Muscle layer of duodenum (tissue), 2 donors: ENCODE data around the gene AQP1.
A peak's percentile ranks its signal among the peaks of the same experiment; 100 is the strongest.

ENCODE experiments used
- H3K27ac ChIP-seq: one replicate; pipeline ENCODE4 v1.7.0; 2013; ENCODE audit warnings: mild to moderate bottlenecking, low read length
- H3K27me3 ChIP-seq: one replicate; pipeline ENCODE4 v1.7.0; 2013; ENCODE audit warnings: low read depth, mild to moderate bottlenecking, control low read depth, low read length
- H3K36me3 ChIP-seq, 2 donors: one replicate each; pipeline ENCODE4 v1.7.0; 2013; ENCODE audit warnings: low read length in 2 of 2, control low read depth in 1 of 2, mild to moderate bottlenecking in 1 of 2; ENCODE audit not compliant: insufficient read depth in 2 of 2, control insufficient read depth in 1 of 2
- H3K4me1 ChIP-seq, 2 donors: one replicate each; pipeline ENCODE4 v1.7.0; 2013; ENCODE audit warnings: low read length in 2 of 2, mild to moderate bottlenecking in 2 of 2, control low read depth in 1 of 2, moderate library complexity in 1 of 2; ENCODE audit not compliant: insufficient read depth in 2 of 2, control insufficient read depth in 1 of 2
- H3K4me3 ChIP-seq, 2 donors: one replicate each; pipeline ENCODE4 v1.7.0; 2013; ENCODE audit warnings: low read length in 2 of 2, low read depth in 1 of 2, mild to moderate bottlenecking in 1 of 2
- H3K9me3 ChIP-seq, 2 donors: one replicate each; pipeline ENCODE4 v1.7.0; 2013; ENCODE audit warnings: low read length in 2 of 2, control low read depth in 1 of 2, mild to moderate bottlenecking in 1 of 2; ENCODE audit not compliant: control insufficient read depth in 1 of 2
- donor health status: healthy.

The AQP1 gene

DNA sequence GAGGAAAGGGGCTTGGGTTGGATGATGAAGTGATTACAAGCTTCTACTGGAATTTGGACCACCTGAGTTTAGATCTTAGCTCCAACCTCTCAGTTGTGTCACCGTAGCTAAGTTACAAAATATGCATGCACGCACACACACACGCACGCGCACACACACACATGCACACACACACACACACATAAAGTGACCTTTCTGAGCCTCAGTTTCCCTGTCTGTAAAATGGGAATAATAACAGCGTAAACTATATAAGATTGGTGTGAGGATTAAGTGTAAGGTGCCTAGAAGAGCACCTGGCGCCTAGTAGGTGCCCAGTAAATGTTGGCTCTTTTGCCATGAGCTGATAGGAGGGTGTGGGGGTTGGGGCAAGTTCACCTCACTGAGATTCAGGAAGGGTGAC, 12.6 kb upstream of the AQP1 start:
- no peaks in the 10 kb centered on the region for H3K27me3 ChIP-seq
- no peaks in the 10 kb centered on the region for H3K36me3 ChIP-seq
- H3K27ac ChIP-seq: no peak overlapping the region
- H3K4me1 ChIP-seq: peaks cover 5 to 27% of the 10 kb centered on the region in 2 donors
- H3K4me3 ChIP-seq: no peak overlapping the region
- no peaks in the 10 kb centered on the region for H3K9me3 ChIP-seq

DNA sequence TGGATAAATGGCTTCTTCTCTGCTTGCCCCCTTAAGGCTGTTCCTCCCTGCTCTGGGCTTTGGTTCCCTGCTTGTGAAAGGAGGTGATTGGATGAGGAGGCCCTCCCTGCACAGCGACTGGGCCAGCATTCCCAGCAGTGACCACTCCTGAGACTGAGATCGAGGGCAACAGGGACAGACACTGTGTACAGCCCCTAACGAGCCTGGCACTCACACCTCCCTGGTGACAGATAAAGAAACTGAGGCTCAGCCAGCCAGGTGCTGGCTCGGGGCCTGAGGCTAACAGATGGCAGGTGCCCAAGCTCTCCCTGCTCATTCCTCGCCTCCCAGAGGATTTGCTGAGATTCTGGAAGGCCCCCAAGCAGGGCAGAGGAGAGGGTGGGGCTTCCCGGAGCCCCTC, 12.0 kb upstream of the AQP1 start:
- Histone ChIP-seq H3K4me3 (no peak overlapping the region), H3K36me3 (no peaks in the 10 kb centered on the region), H3K4me1 (peaks cover 5 to 21% of the 10 kb centered on the region in 2 donors), H3K9me3 (no peaks in the 10 kb centered on the region), H3K27ac (no peak overlapping the region), H3K27me3 (no peaks in the 10 kb centered on the region)

DNA sequence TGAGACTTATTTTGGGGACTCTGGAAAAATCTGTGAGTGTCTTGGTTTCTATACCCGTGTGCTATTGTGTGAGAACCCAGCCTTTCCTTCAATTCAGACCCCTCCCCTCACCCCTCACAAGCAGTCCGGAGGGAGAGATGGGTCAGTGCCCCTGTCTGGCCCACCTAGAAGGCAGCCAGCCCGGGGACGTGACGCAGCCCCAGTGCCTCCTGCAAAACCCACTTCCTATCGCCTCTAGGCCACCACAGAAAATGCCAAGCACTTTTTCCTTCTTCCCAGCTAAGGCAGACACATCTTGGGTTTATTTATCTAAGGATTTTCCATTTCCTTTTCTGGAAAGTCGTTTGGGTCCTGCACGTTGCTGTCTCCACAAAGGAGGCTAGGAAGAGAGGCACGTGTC, 11.6 kb upstream of the AQP1 start:
- Histone ChIP-seq H3K27ac (no peak overlapping the region), H3K9me3 (no peaks in the 10 kb centered on the region), H3K27me3 (no peaks in the 10 kb centered on the region), H3K36me3 (no peaks in the 10 kb centered on the region), H3K4me3 (no peak overlapping the region), H3K4me1 (peaks cover 5 to 19% of the 10 kb centered on the region in 2 donors)

DNA sequence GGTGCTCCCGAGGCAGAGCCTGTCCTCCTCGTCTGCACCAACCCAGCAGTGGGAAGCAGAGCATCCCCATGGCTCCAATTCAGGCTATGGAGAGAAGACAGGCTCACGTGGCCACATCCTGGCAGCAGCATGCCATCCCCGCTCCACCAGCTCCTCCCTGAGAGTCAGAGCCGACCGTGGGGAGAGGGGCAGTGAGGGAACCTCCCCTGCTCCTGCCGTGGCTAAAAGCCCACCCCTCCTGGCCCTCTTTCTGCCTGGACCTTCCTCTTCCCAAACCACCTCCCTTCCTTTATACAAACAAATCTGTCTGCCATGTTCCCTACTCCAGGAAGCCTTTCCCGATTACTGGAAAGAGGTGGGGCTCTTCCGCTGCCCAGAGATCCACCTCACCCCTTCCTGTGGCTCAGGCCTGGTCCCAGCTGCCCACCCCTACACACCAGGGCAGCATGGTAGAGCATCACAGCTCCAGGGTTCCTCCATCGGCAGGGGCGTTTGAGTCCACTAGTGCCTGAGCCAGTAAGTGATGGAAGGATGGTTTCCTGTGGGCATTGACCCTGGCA, 10.8 kb upstream of the AQP1 start:
- Histone ChIP-seq H3K27me3 (no peaks in the 10 kb centered on the region), H3K9me3 (no peaks in the 10 kb centered on the region), H3K36me3 (no peaks in the 10 kb centered on the region), H3K27ac (no peak overlapping the region), H3K4me3 (no peak overlapping the region), H3K4me1 (peaks cover 10 to 23% of the 10 kb centered on the region in 2 donors)

GRCh38 chr7:30901856-30902255, 9.8 kb upstream of the AQP1 start:
- Histone ChIP-seq H3K27me3 (no peaks in the 10 kb centered on the region), H3K4me3 (no peak overlapping the region), H3K9me3 (no peaks in the 10 kb centered on the region), H3K4me1 (peaks cover 18 to 29% of the 10 kb centered on the region in 2 donors), H3K36me3 (no peaks in the 10 kb centered on the region), H3K27ac (no peak overlapping the region)

DNA sequence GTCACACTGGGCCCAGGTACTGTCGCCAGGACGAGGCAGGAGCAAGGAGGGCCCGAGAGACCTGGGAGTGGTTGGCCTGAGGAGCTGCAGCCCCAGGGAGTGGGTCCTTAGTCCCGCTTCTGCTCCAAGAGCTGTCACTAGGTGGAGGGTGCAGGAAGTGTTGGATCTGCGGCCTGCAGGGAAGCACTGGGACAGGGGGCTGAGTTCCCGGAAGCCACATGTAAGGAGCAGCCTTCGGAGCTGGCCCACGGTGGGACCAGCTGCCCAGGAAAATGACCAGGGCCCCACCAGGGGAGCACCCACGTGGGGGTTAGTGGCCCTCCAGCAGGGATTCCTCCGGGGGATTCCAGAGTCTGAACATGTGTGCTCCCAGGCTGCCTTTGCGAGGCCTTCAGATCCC, 9.2 kb upstream of the AQP1 start:
- Histone ChIP-seq H3K4me1 (peaks cover 18 to 23% of the 10 kb centered on the region in 2 donors), H3K36me3 (no peaks in the 10 kb centered on the region), H3K9me3 (no peaks in the 10 kb centered on the region), H3K27ac (no peak overlapping the region), H3K27me3 (no peaks in the 10 kb centered on the region), H3K4me3 (no peak overlapping the region)

DNA sequence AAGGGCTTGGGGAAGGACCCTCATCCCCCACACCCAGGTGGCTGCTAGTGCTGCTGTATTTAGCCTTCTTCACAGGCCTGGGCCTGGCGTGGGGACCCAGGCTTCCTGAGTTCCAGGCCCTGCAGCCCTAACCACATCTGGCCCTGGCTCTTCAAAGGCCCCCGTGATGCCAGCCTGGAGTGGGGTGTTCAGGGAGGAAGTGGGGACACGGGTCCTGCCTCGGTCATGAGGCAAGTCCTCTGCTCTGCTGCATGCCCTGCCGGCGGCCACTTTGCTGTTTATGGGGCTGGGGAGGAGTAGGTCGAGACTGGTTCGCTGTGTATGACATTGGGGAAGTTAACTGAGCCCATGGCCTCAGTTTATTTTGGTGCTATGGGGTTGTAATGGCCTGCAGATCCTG, 8.5 kb upstream of the AQP1 start:
- Histone ChIP-seq H3K4me1 (peaks cover 18 to 26% of the 10 kb centered on the region in 2 donors), H3K9me3 (no peaks in the 10 kb centered on the region), H3K27ac (no peak overlapping the region), H3K27me3 (no peaks in the 10 kb centered on the region), H3K4me3 (no peak overlapping the region), H3K36me3 (no peaks in the 10 kb centered on the region)

DNA sequence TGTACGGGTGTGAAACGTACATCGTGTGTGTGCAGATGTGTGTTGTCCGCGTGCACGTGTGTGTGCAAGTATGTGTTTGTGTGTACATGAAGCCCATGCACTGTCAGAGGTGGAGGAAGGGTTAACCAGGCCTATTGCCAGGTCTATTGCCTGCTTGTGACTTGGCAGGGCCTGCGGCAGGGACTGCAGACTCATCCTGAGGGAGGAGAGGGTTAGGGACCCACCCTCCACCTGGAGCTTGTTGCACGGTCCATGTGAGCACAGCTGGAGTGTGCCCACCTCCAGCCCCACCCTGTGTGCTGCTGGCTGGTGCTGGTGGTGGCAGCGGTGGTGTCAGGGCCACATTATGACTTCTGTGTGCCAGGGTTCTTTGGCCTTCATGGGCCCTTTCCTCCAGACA, 7.1 kb upstream of the AQP1 start:
- Histone ChIP-seq H3K36me3 (no peaks in the 10 kb centered on the region), H3K27me3 (no peaks in the 10 kb centered on the region), H3K9me3 (no peaks in the 10 kb centered on the region), H3K27ac (no peak overlapping the region), H3K4me1 (peaks cover 14 to 28% of the 10 kb centered on the region in 2 donors), H3K4me3 (no peak overlapping the region)

DNA sequence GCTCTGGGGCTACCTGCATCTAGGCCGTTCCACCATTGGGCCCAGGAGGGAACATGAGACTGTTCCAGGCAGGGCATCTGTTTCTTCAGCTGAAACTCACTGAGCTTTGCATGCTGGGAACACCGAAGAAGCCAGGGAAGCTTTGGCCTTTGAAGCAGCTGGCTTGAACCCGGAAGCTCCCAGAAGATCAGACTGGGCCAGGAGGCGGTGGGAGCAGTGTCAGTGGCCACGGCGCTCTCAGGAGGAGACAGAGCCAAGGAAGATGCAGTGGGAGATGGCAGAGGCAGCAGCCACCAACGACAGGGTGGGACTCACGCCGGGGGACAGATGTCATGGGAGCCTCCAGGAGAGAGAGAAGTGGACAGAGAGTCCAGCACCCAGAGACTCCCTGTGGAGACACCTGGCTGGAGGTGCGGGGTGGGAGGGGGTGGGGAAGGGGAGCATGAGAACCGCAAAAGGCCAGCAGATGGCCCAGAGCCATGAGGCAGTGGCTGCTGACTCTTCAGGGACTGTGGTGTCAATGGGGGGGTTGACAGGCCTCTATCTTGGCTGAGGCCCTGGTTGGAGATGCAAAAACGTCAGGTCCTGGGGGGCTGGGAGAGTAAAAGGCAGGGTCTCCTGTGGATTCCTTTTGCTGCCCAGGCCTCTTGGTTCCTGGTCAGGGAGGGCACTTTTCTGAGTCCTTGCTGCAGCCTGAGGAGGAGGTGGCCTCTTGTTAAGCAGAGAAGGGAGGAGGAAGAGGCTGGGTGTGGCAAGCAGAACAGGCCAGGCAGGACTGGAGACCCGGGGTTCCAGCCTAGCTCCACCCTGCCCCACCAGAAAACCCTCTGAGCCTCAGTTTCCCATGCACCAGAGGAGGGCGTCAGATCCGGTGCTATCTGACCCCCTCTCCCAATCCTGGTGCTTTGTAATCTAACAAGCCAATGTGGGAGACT, 6.3 kb upstream of the AQP1 start:
- H3K27me3 ChIP-seq: no peaks in the 10 kb centered on the region
- no peaks in the 10 kb centered on the region for H3K36me3 ChIP-seq
- peak overlapping the region; percentile 45 for H3K27ac ChIP-seq
- H3K4me1 ChIP-seq: peaks cover 13 to 29% of the 10 kb centered on the region in 2 donors
- H3K4me3 ChIP-seq: no peak overlapping the region
- no peaks in the 10 kb centered on the region for H3K9me3 ChIP-seq

DNA sequence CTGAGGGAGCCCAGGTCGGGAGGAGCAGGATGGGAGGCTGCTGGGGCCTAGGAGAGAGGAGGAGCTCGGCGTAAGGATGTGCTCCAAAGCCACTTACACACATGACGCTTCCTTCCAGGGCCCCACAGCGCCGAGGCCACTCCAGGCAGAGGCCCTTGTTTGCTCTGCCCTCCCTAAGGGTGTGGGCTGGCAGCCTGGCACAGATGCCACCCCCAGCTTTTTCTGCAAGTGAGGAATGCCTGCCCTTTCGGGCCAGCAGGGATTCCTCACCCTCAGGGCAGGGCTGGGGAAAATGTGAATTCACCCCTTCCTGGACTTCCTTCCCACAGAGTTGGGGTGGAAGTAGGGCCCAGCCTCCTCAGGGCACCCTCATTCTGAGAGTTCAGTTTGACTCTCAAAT, 5.6 kb upstream of the AQP1 start:
- Histone ChIP-seq H3K27ac (peak overlapping the region; percentile 45), H3K27me3 (no peaks in the 10 kb centered on the region), H3K4me3 (no peak overlapping the region), H3K4me1 (peaks cover 13 to 36% of the 10 kb centered on the region in 2 donors), H3K9me3 (no peaks in the 10 kb centered on the region), H3K36me3 (no peaks in the 10 kb centered on the region)

- Histone ChIP-seq H3K27ac (peak overlapping the region; percentile 45), H3K36me3 (no peaks in the 10 kb centered on the region), H3K4me1 (peaks cover 13 to 40% of the 10 kb centered on the region in 2 donors), H3K4me3 (no peak overlapping the region), H3K27me3 (no peaks in the 10 kb centered on the region), H3K9me3 (no peaks in the 10 kb centered on the region)
Observed at GRCh38 chr7:30906515-30907240, 5.0 kb upstream of the AQP1 start.
